HG03460 (cell line): Measurements from ENCODE around the gene TIMP2.
"Not testable (repeated sequence)": the region's sequence is repeated elsewhere in the genome, so short reads cannot be mapped to it uniquely, and the experiment has no call there.

Experiments used
- ATAC-seq: cut with Tn5 transposase; IDR thresholded peaks from one replicate; pipeline ENCODE4 v1.9.1; 2021; ENCODE audit not compliant: unreplicated experiment

TIMP2 gene

GRCh38 chr17:78891406-78892061 is 33.7 kb downstream of the TIMP2 start:
- ATAC-seq = no peak

GRCh38 chr17:78890498-78890897 is 34.7 kb downstream of the TIMP2 start:
- ATAC-seq = no peak

- not testable (repeated sequence) for ATAC-seq
Measured at GRCh38 chr17:78890096-78890495, 35.1 kb downstream of the TIMP2 start.

- no peak for ATAC-seq
Measured at GRCh38 chr17:78889531-78889930, 35.7 kb downstream of the TIMP2 start.

GRCh38 chr17:78888941-78889518 is 36.2 kb downstream of the TIMP2 start:
- no peak for ATAC-seq

GRCh38 chr17:78886954-78887353 is 38.2 kb downstream of the TIMP2 start:
- ATAC-seq = no peak

GRCh38 chr17:78885956-78886355 is 39.2 kb downstream of the TIMP2 start:
- ATAC-seq = no peak

- ATAC-seq = no peak
Measured at GRCh38 chr17:78884876-78885667, 40.1 kb downstream of the TIMP2 start.

- ATAC-seq = no peak
Measured at GRCh38 chr17:78884148-78884825, 40.9 kb downstream of the TIMP2 start.

- ATAC-seq = no peak
Measured at GRCh38 chr17:78883533-78884131, 41.6 kb downstream of the TIMP2 start.

- no peak for ATAC-seq
Measured at GRCh38 chr17:78883089-78883532, 42.1 kb downstream of the TIMP2 start.

GRCh38 chr17:78882540-78883088 is 42.6 kb downstream of the TIMP2 start:
- ATAC-seq = no peak

GRCh38 chr17:78879635-78880186 is 45.5 kb downstream of the TIMP2 start:
- ATAC-seq = no peak

GRCh38 chr17:78878871-78879527 is 46.2 kb downstream of the TIMP2 start:
- ATAC-seq = no peak

- ATAC-seq = no peak
Measured at GRCh38 chr17:78878261-78878660, 46.9 kb downstream of the TIMP2 start.

- not testable (repeated sequence) for ATAC-seq
Measured at GRCh38 chr17:78876954-78877517, 48.2 kb downstream of the TIMP2 start.

GRCh38 chr17:78876094-78876597 is 49.0 kb downstream of the TIMP2 start:
- ATAC-seq = no peak

- no peak for ATAC-seq
Measured at GRCh38 chr17:78875363-78876093, 49.7 kb downstream of the TIMP2 start.
